ENCODE results near the gene KNG1. TPM values are rescaled to one million over a fixed set of nuclear protein-coding genes. Genes with fewer than 3 reads are reported as not detected.

KNG1 gene
- total and polyA plus RNA-seq, 10 of the 15 experiments (the other 5 are each of a cell fraction or from before 2014, with no cell fraction given): 0.21 TPM; not detected in 9

GRCh38 chr3:186790261-186790981, 73.3 kb downstream of the KNG1 start (continued):
- no peak for TF ChIP-seq FOXK2 (IDR thresholded peaks at IDR 0.05)
- TF ChIP-seq ZBTB4 (CRISPR knock-in tag; IDR thresholded peaks at IDR 0.05): no peak
- TF ChIP-seq SUPT20H (IDR thresholded peaks at IDR 0.05; ENCODE audit: borderline replicate concordance, control insufficient read depth, low read depth, low read length): no peak
- no peak for TF ChIP-seq NFXL1 (IDR thresholded peaks at IDR 0.05; ENCODE audit: borderline replicate concordance)
- TF ChIP-seq LARP7 (IDR thresholded peaks at IDR 0.05): no peak
- TF ChIP-seq WRNIP1 (IDR thresholded peaks at IDR 0.05; ENCODE audit: borderline replicate concordance, low read depth, low read length): no peak
- TF ChIP-seq MEF2B (IDR thresholded peaks at IDR 0.05; ENCODE audit: partially characterized antibody, poor library complexity, severe bottlenecking): no peak
- no peak for TF ChIP-seq ZNF687 (IDR thresholded peaks at IDR 0.05)
- no peak for TF ChIP-seq MLLT1 (IDR thresholded peaks at IDR 0.05)
- TF ChIP-seq PRDM15 (CRISPR knock-in tag; IDR thresholded peaks at IDR 0.05): no peak; the same call in 1 of the 2 replicates
- TF ChIP-seq DPF2 (IDR thresholded peaks at IDR 0.05): no peak
- no peak for TF ChIP-seq JUNB (IDR thresholded peaks at IDR 0.05)
- no peak for TF ChIP-seq IRF3 (IDR thresholded peaks at IDR 0.05)
- no peak for TF ChIP-seq TARDBP (IDR thresholded peaks at IDR 0.05; ENCODE audit: borderline replicate concordance)
- no peak for TF ChIP-seq NRF1 (conservative IDR thresholded peaks at IDR 0.05; ENCODE audit: low read depth, low read length)

All from GM12878 (cell line).